ENCODE data around the gene DCX. TPM values are rescaled to one million over a fixed set of nuclear protein-coding genes. Genes with fewer than 3 reads are reported as not detected.

DCX gene
- total RNA-seq = under 0.01 TPM in 1 of 2 replicates, not detected in the other

DNA sequence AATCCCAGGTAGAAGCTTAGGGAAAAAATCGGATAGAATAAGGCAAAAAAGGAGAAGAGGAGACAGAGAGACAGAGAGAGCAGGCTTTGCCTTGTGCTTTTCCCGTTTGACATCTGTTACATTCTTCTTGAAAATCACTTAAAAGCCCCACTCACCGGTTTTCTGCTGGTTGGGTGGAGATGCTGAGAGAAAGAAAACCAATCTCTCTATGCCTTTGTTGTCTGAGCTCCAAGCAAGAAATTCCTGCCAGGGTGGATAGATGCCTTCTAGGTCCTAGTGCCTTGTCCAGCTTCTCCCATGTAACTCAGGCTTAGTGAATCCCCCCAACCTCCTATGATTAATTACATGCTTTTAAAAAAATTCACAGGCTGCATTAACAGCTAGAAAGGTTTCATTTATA lies at the start of gene DCX:
DCX (minus strand) TSS at position 210 of the 400 bp plus-strand sequence. CDS start 1,794 bp downstream, outside the sequence.

GRCh38 chrX:111270339-111270738 lies 141.7 kb downstream of the DCX start, which contains the start of gene CAPN6:
Gene CAPN6 (minus strand): TSS chrX:111270483. CDS start chrX:111263936, 6,547 bp downstream.

Small RNA genes within 50 kb of the gene (small RNA-seq; reads per million reads assigned to genes)
- not detected for gene RNU6-496P

Other genes with a start within 250 kb of the DCX start
- 0.32 and 0.78 TPM in 2 replicates for gene CAPN6, start 141.7 kb downstream of the DCX start, total RNA-seq
- not detected in 2 replicates for gene SERTM2, start 99.5 kb upstream of the DCX start, total RNA-seq